T-helper 9 cell (primary cell): ENCODE data around the gene PDE9A.

Source experiments
- DNase-seq: peaks from one replicate; pipeline ENCODE4 v3.0.0-alpha.2; 2020

Gene PDE9A

GRCh38 chr21:42644223-42645208 is 8.9 kb upstream of the PDE9A start:
- no peak for DNase-seq

GRCh38 chr21:42645211-42646075 is 8.0 kb upstream of the PDE9A start:
- no peak for DNase-seq

DNA sequence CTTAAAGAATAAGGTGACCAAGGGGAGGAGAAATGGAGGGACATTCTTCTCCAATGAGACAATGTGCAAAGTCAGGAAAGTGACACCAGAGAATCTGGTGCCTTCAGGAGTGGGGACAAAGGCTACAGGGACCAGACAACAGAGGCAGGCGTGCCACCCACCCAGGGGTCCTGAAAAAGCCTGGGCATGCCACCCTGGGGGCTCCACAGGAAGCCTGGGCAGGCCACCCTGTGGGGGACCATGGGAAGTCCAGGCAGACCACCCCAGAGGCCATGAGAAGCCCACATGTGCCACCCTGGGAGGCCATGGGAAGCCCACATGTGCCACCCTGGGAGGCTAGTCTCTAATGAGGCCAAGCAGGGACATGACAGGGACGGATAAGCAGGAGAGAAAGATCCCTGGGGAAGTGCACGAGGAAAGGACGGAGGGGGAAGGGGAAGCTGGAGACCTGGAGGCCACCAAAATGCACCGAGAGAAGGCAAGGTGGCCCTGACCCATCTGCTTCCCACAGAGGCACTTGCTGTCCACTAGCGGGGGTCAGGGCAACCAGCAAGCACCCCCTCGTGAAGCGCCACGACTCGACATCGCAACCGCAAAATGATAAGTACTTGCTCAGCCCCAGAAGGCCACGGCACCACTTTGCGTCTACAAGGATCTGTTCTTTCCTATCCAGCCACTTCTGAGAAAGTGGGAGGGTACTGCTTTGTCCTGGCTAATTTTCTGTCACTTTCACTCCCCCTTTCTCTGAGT is 7.2 kb upstream of the PDE9A start:
- no peak for DNase-seq

DNA sequence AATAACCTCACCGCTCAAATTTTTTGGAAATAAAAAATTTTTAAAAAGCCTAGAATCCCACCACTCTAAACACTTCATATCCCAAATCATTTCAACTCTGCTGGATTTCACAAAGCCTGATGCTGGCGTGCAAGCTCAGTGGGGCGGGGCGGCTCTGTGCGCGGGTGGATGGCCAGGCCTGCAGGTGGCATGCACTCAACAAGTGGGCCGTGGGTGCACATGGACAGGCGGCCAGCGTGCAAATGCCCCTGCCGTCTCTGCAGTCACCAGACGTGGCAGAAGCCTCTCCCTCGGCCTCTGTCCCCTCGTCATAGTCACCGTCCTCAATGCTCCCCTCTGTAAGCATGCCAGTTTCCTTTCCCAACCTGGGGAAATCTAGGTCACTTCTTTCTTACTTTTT is 6.6 kb upstream of the PDE9A start:
- no peak for DNase-seq

GRCh38 chr21:42648606-42649005 is 4.8 kb upstream of the PDE9A start:
- DNase-seq = no peak

DNA sequence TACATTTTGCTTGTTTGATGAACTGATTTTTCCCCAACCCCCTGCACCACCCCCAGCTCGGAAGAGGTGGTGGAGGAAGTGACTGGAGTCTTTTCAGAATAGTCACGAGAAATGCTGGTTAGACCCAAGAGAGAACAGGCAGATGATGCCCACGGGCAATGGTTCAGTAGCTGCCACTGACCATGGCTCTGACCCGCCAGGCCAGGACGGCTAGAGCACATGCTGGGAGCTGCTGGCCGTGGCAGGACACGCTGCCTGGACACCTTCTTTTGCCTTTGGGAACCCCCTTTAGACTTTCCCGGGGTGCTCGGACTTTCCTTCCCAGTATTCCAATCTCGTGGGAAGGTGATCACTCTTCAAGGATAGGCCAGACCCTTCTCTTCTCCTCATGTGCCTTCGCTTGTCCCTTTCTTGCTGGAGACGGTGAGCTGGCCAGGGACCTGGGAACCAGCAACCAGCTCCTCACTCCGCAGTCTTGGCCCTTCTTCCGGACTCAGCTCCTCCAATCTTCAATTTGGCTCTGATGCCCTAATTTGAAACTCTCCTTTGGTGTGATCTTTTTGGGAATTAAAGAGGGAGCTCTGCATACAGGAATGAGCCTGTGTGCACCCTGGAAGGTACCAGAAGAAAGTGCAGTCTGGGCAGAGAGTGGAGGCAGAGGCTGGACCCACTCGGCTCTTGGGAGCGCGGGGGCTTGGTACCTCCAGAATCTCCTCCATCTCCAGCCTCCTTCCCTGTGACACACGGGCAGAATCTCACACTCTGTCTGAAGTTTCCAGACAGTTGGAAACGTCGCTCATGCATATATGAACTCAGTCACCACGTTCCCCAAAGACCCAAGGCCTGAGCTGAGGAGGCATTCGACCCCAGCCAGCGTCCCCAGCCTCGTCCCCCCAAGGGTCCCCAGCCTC is 4.0 kb upstream of the PDE9A start:
- no peak for DNase-seq

DNA sequence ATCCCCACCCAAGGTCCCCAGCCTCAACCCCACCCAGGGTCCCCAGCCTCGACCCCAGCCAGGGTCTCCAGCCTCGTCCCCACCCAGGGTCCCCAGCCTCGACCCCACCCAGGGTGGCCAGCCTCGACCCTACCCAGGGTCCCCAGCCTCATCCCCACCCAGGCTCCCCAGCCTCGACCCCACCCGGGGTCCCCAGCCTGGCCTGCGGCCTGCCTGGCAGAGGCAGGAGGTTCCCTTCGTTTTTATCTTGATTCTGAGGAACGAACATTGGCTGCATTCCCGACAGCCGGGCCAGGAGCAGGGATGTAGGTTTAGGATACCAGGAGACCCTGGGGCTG is 3.4 kb upstream of the PDE9A start:
- no peak for DNase-seq

DNA sequence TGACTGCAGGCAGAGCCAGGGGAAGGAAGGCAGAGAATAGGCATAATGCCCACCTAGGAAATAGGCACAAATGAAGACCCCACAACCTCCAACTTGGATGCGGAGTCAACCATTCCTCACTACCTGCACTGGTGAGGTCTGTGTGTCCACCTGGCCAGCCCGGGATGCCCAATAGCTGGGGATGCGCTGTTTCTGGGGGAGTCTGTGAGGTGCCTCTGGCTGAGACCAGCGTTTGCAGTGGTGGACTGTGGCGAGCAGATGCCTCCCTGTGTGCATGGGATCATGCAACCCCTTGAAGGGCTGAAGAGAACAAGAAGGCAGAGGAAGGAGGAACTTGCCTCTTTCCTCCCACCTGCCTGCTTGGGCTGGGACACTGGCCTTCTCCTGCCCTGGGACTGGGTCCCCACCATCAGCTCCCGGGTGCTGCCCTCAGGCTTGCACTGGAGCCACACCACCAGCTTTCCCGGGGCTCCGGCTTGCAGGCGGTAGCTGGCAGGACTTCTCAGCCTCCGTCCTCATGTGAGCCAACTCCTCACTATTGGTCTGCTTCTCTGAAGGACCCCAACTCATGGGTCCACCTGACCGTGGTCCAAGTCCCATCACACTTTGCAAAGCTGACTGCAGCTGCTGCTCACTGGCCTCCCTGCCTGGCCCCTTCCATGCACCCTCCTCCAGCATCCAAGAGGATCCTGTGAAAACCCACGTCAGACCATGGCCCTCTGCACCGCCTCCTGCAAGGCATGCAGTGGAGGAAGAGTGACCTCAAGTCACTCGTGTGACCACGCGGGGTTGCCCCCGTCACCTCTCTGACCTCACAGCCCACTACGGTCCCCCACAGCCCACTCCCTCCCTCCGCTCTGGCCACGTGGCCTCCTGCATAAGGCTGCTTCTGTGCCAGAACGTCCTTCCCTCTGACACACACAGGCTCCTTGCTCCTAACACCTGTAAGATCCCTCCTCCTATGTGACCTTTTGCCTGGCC is 2.7 kb upstream of the PDE9A start:
- DNase-seq = no peak

DNA sequence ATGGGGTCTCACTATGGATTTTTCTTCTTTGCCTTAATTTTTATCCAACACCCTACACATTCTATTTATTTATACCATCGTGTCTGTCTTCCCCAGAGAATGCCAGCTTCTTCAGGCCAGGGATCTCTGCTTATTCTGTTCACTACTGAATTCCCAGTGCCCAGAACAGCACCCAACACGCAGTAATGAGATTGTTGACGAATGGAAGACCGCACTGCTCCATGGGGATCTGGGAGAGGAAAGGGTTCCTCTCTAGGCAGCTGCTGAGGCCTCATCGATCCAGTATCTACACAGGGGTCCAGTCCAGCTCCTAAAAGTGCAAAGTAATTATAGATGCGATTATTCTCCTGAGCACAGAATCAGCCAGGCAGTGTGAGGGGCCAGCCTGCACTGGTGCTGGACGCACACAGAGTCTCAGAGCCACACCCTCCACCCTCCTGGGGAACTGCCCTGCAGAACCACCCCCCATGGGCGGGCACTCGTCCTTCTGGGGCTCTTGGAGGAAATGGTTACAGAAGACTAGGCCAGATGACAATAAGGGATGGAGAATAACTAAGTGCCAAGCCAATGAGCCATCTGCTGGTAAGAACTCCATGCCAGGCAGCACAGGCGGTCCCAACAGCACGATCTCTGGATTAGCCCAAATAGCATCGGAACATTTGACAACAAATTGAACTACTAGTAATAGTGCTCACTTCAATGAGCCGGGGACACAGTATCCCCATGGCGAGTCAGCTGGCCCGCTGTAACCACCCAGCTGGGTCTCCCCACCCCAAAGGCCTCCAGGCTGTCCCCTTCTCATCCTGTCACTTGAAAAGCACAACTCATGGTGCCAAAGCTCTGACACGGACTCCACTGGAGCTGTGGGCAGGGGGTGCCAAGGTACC is 1.7 kb upstream of the PDE9A start:
- DNase-seq = no peak

GRCh38 chr21:42652527-42653230 is 742 bp upstream of the PDE9A start:
- no peak for DNase-seq

- DNase-seq = no peak
Observed at GRCh38 chr21:42654179-42654912, 925 bp downstream of the PDE9A start.

GRCh38 chr21:42654913-42655795 is 1.7 kb downstream of the PDE9A start:
- DNase-seq = no peak

GRCh38 chr21:42655796-42656770 is 2.7 kb downstream of the PDE9A start:
- DNase-seq = no peak

DNA sequence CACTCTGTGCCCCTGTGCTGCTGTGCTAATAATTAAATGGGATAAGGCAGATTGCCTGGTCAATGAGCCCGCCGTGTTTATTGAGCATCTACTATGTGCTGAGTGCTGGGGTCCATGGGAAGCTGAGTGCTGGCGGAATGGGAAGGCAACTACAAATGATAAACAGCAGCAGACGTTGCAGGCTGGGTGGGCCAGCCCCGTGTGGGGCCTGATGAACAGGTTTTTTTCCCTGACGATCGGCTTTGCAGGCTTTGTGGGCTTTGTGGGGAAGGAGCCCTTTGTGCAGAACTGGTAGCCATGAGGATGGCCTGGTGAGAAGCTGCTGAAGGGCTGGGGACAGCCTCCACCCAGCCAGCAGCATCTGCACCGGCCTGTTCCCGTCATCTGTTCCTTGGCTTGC is 3.5 kb downstream of the PDE9A start:
- DNase-seq = no peak

DNA sequence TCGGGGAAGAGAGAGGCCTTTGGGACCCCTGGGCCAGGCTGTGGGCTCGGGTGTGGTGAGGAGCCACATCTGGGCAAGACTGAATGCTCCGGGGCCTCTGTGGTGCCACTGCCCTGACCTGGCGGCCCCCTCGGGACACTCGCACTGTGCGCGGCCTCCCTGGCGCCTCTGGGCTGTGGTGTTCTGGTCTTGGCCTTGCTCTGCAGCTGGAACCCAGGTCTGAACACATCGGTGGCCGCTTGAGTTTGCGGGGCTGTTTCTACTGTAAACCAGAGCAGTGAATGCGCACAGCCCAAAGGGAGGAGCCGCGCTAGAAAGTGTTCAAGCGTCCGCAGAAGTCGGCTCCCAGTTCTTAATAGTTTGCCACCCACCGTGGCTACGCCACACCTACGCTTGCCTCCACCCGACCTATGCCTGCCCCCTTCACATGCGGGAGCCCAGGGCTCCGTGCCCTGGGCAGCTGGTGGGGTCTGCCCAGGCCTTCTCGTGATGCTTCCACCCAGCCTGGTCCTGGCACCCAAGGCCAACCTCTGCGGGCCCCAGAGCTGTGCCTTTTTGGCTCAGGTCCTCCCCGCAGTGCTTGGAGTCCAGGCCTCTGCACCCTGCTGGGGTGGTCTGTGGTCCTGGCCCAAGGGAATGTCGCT is 4.4 kb downstream of the PDE9A start:
- DNase-seq = no peak
